ENCODE results near the gene PTPRG.

PTPRG gene

GRCh38 chr3:62178032-62178431 lies 616.7 kb downstream of the PTPRG start:
- DNase-seq: no peak

- no peak for DNase-seq
Observed at GRCh38 chr3:62178739-62179600, 617.6 kb downstream of the PTPRG start.

DNA sequence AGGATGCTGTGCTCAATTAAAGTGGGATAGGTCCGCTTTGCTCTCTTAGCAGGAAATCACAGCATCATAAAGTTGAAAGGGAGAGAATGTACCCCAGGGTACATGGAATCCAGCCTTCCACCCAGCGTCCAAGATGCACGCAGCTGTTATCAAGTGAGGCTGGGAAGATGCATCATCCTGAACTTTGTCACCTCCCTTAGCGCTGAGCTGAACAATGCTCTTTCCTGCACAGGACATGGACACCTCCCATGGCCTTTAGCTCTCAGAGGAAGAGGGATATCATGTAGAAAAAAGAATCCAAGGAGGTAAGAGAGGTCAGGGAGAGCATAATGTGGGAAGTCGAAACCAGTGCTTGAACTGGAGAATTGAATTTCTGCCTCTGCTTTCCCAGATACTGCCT lies 619.1 kb downstream of the PTPRG start:
- no peak for DNase-seq

DNA sequence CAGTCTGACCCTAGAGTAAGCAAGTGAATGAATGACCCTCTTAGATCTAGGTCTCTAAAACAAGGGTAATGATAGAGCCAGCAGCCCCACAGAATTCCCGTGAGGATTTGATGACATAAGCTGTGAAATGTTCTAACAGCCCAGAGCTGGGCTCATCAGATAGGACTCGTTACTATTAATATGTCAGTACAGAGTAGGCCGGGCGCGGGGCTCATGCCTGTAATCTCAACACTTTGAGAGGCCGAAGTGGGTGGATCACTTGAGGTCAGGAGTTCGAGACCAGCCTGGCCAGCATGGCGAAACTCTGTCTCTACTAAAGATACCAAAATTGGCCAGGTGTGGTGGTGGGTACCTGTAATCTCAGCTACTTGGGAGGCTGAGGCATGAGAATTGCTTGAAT lies 621.7 kb downstream of the PTPRG start:
- no peak for DNase-seq

- DNase-seq: no peak
Observed at GRCh38 chr3:62183969-62184368, 622.6 kb downstream of the PTPRG start.

- DNase-seq: no peak
Observed at GRCh38 chr3:62184559-62184958, 623.2 kb downstream of the PTPRG start.

GRCh38 chr3:62187022-62187431 lies 625.7 kb downstream of the PTPRG start:
- no peak for DNase-seq

- DNase-seq: peak; percentile 24 to 59 (median 37)
Observed at GRCh38 chr3:62188681-62189375, 627.5 kb downstream of the PTPRG start.

- DNase-seq: no peak
Observed at GRCh38 chr3:62189376-62189698, 628.0 kb downstream of the PTPRG start.

- no peak for DNase-seq
Observed at GRCh38 chr3:62192891-62193290, 631.5 kb downstream of the PTPRG start.

GRCh38 chr3:62193586-62194345 lies 632.4 kb downstream of the PTPRG start:
- no peak for DNase-seq

DNA sequence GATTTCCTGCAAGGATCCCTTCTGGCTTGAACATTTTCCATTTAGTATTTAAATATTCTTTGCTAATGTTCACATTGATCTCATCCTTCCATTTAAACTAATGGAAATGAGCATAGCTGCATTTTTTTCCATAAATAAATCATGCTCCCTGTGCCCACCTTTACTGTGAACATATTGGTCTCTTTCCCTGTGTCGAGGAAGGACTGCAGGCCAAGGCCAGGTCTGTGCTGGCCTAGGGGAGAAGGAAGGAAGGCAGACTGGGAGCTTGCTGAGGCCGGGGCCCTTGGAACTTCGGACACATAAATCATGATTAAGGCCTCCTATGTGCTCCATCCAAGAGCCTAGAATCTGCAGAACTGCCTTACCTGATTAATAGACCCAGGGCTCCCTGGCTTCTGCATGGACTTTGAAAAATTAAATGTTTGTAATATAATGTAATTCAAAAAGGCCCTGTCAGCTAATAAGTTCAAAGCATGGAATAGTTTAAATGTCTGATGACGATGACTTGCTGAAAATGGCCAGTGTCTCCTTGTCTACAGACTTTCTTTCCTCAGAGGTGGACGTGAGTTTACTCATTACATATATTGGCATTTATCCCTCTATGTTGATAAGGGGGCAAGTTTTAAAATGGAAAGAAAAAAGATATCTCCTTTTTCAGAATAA lies 636.1 kb downstream of the PTPRG start:
- DNase-seq: no peak

DNA sequence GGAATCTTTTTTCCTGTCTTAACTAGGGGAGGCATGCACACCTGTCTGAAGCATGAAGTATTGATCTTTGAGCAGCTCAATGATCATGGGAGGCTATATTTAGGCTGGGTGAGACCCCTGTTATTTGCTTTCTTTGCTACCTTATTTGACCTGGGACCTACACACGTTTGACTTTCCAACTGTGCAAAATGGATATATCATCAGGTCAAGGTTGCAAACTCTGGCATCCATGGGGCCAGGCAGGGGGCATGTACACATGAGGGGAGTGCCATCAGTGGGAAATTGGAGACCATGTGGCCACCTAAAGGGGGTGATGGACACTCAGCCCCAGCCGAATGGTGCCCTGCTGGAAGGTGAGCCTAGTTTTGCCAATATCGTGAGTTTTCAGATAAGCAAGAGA lies 637.8 kb downstream of the PTPRG start:
- no peak for DNase-seq

DNA sequence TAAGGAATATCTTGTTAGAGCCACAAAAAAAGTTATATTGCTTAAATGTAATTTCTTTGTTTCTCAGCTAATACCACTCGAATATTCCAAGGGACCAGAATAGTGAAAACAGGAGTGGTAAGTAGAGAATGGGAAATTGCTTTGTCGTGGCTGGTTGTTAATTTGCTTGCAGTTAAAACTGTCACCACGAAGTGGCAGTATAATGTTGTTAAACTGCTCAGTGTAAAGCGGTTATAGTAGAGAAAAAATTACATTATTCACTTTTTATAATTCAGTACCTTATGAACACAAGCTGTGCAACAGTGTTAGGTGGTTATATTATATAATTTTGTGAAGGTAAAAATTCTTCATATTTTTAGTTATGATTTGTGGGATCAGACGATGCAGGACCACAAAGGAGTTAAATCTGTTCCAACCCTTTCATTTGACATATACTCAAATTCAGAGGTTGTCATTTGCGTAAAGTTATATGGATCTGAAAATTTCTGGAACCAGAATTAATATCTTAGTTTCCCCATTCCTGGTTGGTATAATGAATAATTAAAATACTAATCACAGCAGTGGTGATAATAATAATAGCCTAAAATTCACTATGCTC lies 640.2 kb downstream of the PTPRG start:
- DNase-seq: no peak

- DNase-seq: no peak
Observed at GRCh38 chr3:62203152-62203551, 641.8 kb downstream of the PTPRG start.

- DNase-seq: no peak
Observed at GRCh38 chr3:62203561-62203960, 642.2 kb downstream of the PTPRG start.

GRCh38 chr3:62207197-62207596 lies 645.8 kb downstream of the PTPRG start:
- no peak for DNase-seq

GRCh38 chr3:62208385-62208784 lies 647.0 kb downstream of the PTPRG start:
- DNase-seq: no peak

DNA sequence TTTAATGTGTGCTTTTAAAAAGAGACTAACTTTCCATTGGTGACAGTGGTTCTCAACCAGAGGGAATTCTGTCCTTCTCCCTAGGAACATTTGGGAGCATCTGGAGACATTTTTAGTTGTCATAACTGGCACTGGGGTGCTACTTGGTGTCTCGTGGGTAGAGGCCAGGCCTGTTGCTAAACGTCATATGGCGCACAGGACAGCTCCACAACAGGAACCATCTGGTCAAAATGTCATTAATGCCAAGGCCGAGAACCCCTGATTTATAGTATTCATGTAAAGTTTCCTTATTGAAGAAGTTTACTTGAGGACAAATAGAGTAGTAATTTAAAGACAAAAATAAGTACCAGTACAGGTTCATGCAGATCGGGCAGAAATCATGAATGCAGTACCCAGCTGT lies 647.7 kb downstream of the PTPRG start:
- DNase-seq: no peak

DNA sequence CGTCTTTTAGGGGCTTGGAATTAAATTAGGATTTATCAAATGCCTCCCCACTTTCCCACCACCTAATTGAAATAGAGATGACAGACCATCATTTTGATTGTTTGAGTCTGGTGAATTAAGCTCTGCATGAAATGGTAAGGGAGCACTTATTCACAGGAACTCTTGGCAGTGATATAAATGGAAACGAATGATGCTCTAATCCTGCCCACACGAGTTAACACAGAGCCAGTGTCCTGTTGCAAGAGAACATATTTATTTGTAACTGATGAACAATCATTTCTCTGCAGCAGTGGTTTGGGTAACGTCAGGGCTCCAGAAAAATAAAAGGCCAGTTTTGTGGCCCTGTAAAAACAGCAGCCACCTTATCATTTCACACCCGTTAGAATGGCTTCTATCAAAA lies 648.6 kb downstream of the PTPRG start:
- DNase-seq: no peak

- DNase-seq: no peak
Observed at GRCh38 chr3:62211675-62212429, 650.5 kb downstream of the PTPRG start.

DNA sequence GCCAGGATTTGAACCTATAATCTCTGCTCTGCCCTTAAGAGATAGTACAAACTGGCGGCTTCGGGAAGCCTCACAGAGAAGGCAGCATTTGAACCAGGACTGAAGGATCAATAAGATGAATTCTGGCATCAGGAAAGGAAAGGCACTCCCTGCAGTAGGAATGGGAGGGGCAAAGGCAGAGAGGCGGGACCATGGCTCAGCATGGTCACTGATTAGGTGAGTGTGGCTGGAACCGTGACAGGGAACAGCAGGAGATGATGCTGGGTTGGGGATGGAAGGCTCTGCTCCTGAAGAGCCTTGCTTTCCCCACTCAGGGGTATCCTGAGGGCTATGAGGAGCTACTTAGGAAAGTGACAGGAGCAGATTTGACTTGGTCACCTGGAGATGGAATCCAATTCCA lies 653.5 kb downstream of the PTPRG start:
- no peak for DNase-seq
